HFF-Myc (cell line): ENCODE results near the gene THOC6.
"Not testable (repeated sequence)": the region's sequence is repeated elsewhere in the genome, so short reads cannot be mapped to it uniquely, and the experiment has no call there.

Experiments
- DNase-seq: peaks from one replicate; pipeline ENCODE4 v3.0.0-alpha.2; 2011; ENCODE audit warnings: low read depth; ENCODE audit errors: extremely low read depth
- H3K4me3 ChIP-seq: replicated peaks from 2 replicates; pipeline ENCODE4 v1.5.1; 2011; ENCODE audit warnings: low read depth, mild to moderate bottlenecking, control low read depth, low read length
- CTCF ChIP-seq: IDR thresholded peaks from 2 replicates; pipeline ENCODE4 v1.5.1; 2012; ENCODE audit warnings: mild to moderate bottlenecking, low read depth, low read length, control low read depth; ENCODE audit errors: missing control alignments

The THOC6 gene

DNA sequence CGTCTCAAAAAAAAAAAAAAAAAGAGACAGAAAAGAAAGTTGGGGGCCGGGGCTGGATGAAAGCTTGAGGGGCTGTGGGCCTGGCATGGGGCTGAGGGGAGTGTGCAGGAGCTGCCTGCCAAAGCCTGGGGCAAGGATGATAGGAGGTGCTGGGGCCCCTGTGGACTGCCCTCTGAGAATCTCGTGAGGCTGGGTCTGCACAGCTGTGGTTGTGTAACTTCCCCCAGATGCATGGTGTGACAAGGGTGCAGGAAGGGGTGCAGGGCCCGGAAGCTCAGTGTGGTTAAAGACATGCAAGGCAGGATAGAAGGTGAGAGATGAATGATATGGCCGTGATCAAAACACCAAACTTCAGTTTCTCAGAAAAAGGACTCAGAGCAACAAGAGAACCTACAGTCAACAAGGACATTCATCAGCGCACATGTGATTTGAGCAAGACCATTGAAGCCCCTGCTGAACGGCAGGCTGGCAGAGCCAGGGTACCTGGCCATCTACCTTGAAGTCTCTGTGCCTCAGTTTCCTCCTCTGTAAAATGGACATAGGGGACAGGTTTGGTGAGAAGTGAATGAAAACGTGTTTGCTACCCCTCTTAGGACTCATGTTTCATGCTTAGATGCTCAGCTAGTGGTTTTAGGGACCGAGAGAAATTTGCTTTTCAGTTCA is 51.2 kb downstream of the THOC6 start:
- no peak for TF ChIP-seq CTCF
- no peak for DNase-seq
- no peak overlapping the region for H3K4me3 ChIP-seq

DNA sequence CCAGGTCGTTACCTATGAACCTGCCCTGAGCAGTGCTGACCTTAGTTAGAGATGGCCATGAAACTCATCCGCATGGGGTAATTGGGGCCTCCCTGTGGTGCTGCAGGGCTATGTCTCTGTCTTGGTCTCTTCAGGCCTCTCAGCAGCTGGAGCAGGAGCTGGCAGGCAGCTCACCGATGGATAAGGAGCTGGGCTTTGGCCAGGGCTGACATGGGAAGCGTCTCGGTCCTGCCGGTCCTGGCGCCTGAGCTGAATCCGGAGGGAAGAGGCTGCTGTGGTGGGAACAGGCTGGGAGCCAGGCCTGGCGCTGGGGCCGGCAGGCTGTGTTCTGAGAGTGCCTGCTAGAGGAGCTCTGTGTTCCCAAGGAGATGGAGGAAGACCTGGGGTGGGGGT is 51.7 kb downstream of the THOC6 start:
- H3K4me3 ChIP-seq, result no peak overlapping the region
- DNase-seq, result no peak
- TF ChIP-seq CTCF, result no peak

GRCh38 chr16:3075946-3076345 is 52.1 kb downstream of the THOC6 start:
- H3K4me3 ChIP-seq, DNase-seq: not testable (repeated sequence)

- no peak for DNase-seq
- TF ChIP-seq CTCF, result no peak
- H3K4me3 ChIP-seq, result no peak overlapping the region
Measured at GRCh38 chr16:3076577-3076976, 52.7 kb downstream of the THOC6 start.
